Femur (tissue), 1 donor: ENCODE measurements around the gene FKBP6.
"Not testable (repeated sequence)": the region's sequence is repeated elsewhere in the genome, so short reads cannot be mapped to it uniquely, and the experiment has no call there.

Experiments used
- DNase-seq: peaks from one replicate; pipeline ENCODE4 v3.0.0-alpha.2; 2017

FKBP6 gene, protein sequence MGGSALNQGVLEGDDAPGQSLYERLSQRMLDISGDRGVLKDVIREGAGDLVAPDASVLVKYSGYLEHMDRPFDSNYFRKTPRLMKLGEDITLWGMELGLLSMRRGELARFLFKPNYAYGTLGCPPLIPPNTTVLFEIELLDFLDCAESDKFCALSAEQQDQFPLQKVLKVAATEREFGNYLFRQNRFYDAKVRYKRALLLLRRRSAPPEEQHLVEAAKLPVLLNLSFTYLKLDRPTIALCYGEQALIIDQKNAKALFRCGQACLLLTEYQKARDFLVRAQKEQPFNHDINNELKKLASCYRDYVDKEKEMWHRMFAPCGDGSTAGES

DNA sequence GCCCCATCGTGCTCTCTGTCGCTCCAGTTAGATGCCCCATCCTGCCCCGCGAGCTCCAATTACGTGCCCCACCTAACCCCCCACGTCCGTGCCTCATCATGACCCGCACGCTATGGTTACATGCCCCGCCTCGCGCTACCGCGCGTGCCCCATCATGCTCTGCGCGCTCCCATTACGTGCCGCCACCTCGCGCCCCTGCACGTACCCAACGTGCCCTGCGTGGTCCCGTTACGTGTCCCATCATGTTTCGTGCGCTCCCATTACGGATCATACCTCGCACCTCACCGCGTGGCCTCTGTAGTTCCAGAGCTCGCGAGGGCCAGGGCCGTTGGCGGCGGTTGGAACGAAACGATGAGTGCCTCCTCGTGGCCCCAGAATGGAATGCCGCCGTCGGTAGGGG, at the start of gene FKBP6, which contains the start of gene TRIM50:
Gene FKBP6, plus strand, starts transcription at position 240 of the 400 bp plus-strand sequence. CDS start 268 bp downstream, outside the sequence.
Gene TRIM50, minus strand, starts transcription at position 161 of the 400 bp plus-strand sequence. CDS start 3,295 bp downstream, outside the sequence.
- DNase-seq: not testable (repeated sequence)

DNA sequence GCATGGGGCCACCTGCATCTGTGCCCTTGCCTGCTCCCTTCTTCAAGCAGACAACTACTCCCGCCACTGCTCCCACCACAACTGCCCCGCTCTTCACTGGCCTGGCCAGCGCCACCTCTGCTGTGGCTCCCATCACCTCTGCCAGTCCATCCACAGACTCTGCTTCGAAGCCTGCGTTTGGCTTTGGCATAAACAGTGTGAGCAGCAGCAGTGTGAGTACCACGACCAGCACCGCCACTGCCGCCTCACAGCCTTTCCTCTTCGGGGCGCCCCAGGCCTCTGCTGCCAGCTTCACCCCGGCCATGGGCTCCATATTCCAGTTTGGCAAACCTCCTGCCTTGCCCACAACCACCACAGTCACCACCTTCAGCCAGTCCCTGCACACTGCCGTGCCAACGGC, 30.7 kb upstream of the FKBP6 start:
- not testable (repeated sequence) for DNase-seq

DNA sequence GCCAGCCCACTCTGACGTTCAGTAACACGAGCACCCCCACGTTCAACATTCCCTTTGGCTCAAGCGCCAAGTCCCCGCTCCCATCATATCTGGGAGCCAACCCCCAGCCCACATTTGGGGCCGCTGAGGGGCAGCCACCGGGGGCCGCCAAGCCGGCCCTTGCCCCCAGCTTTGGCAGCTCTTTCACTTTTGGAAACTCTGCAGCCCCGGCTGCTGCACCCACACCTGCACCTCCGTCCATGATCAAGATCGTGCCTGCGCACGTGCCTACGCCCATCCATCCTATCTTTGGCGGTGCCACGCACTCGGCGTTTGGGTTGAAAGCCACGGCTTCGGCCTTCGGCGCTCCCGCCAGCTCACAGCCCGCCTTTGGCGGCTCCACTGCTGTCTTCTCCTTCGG, 30.3 kb upstream of the FKBP6 start:
- DNase-seq: not testable (repeated sequence)

DNA sequence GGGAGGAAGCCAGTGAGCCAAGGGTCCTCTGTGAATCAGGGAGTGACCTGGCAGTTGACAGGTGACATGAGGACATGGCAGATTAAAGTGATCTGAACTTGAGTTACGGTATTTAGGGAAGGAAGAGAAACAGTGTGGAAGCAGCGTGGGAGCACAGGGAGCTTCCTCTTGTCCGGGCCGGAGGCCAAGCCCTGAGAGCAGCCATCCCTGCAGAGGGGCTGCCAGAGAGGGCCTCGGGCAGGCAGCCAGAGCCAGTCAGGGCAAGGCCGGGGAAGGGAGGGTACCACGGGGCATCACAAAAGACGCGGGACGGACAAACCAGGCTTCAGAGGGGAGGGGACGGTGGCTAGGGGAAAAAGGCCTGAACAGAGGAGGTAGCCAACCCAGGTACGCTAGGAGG, 28.1 kb upstream of the FKBP6 start:
- peak; percentile 8 for DNase-seq

DNA sequence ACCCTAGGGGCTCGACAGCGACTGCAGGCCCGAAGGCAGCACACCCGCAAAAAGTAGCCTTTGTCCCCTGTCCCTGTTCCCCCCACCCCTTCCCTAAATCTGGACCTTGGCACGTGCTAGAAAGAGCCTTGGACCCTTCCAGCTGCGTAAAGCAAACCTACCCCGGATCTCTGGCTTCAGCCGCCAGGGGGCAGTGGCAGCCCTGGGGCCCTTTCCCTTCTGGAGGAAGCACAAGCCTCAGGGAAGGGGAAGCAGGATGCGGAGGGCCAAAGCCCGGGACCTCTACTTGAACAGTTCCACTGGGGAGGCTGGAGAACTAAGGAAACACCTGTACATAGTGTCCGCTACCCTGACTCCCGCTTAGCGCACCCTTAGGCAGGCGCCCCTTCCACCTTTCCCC, 26.9 kb upstream of the FKBP6 start:
- not testable (repeated sequence) for DNase-seq

DNA sequence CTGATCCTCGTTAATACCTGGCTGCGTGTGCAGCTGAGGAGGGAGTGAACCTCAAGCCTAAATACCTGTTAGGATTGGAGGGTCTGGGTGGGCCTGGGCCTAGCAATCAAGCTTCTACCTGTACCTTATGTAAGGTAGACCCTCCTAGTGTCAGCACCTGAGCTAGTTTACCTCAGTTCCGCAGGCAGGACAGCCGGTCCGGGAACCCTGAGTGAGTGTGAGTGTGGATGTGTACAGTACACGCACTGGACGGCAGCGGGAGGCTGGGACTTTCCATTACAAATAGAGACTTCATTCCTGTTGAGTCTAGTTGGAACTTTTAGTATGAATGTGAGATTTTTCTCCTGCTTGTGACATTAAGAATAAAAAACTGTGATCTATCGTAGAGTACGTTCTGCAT, 25.1 kb upstream of the FKBP6 start:
- not testable (repeated sequence) for DNase-seq

DNA sequence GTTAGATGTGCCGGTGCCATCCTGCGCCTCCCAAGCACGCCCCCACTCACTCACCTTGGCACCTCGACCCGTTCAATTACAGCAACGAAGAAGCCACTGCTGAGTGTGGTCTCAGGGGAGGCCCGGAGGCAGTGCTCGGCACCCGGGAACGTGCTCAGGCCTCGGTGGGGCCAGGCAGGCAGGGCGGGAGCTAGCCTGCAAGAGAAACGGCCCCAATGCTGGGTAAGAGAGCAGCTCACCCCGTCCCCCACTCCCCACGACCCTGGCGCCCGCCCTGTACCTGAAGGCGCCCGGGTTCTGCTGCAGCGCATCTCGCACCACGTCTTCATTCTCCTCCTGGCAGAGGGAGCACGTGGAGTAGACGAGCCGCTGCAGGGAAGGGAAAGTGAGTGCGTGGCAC, 24.4 kb upstream of the FKBP6 start:
- no peak for DNase-seq

DNA sequence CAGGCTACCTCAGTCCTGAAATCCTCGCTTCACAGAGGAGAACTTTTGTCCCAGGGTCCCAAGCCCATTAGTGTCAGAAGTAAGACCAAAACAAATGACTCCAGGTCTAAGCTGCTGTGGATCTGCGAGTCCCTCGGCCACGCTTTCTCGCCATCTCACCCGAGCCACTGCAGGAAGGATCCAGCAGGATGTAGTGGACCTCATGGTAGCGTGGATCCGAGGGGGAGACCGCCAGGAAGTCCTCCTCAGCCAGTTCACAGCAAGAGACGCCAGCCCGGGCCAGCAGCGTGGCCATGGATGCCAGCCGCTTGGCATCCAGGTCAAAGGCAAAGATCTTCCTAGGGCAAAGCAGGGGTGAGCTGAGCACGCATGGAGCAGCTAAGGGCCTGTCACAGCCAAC, 23.9 kb upstream of the FKBP6 start:
- DNase-seq: no peak

DNA sequence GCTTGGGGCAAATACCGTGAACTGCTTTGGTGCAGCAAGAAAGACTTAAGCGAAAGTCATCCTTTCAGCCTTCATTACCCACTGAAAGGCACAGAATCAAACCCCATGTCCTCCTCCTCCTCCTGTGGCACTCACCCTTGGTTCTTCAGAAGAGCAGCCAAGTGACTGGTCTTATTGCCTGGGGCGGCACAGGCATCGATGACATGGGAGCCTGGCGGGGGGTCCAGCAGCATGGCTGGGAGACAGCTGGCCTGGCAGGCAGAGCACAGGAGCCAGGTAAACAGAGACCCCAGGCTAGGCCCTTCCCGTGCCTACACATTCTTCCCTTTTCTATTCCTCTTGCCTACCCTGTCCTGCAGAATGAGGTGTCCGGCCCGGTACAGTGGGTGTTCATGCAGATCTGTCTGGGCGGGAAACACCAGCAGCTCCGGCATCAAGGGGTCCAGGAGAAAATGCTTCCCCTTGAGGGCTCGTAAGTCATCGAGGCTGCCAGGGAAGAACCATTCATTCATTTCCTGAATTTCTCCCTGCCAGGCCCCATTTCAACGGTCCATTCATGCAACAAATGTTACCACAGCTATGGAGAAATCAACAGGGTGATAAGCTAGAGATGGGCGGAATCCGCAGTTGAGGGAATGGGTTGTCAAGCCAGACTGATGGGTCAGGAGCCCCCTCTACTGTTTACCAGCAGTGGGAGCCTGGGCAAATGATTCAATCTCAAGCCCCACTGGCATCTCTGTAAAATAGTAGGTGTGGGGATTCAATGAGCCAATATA, 23.2 kb upstream of the FKBP6 start:
- not testable (repeated sequence) for DNase-seq

DNA sequence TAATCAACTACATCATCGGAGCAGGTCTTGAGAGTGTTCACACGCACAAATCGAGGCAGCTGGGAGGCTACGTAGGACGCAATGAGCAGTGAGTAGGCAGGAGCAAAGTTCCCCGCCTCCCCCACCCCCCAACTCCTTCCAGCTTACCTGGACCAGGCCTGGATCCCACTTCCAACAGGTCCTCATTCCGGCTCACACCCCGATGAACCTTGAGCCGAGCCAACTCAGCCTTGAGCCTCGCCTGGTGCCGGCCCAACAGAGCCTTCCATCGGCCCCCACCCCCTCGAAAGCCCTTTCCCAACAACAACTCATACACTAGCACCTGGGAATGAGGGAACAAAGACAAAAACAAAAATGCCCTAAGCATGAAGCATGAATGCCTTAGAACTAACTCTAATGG, 20.5 kb upstream of the FKBP6 start:
- DNase-seq: no peak

DNA sequence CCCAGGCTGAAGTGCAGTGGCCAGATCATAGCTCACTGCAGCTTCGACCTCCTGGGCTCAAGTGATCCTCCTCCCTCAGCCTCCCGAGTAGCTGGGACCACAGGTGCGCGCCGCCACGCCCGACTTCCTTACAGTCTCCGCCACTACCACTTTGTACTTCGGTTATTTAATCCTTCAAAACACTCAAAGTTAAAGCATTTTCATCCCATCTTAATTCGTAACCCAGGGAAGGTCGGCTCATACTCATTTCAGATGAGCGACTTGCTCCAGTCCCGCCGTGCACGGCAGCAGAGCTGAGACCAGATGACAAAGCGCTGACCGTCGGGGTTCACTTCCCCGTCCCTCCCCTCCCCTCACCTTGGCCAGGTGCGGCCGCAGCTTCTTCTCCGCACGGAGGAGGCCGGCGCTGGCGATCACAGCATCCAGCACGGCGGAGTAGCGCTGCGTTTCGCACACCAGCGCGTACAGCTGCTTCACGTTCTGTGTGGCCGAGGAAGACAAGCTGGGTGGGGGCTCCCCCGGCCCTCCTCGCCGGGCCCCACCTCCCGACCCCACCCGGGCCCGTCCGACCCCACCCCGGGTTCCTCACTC, 19.8 kb upstream of the FKBP6 start:
- DNase-seq: no peak

DNA sequence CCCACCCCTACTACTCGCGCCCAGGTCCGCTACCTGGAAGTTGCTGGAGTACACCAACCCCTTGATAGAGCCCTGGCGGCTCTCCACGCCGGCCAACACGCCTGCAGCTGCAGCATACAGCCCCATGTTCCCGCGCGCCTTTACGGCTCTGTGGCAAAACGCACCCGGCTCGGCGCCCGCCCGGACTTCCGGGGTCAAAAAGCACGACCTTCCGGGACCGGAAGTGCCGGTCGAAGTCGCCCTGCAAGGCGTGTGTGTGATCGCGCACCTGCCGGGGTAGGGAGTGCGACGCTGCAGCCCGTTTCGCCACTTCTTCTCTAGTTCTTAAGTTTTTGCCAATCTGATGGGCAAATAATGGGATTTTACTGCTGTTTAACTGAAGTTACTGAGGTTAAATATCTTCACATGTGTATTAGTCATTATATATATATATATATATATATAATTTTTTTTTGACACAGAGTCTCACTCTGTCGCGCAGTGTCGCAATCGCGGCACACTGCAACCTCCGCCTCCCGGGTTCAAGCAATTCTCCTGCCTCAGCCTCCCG, 19.2 kb upstream of the FKBP6 start, which contains the start of gene NSUN5:
Gene NSUN5, minus strand, starts transcription at position 162 of the 550 bp plus-strand sequence. Its CDS starts 36 bp downstream, at position 126.
- DNase-seq: peak; percentile 92

DNA sequence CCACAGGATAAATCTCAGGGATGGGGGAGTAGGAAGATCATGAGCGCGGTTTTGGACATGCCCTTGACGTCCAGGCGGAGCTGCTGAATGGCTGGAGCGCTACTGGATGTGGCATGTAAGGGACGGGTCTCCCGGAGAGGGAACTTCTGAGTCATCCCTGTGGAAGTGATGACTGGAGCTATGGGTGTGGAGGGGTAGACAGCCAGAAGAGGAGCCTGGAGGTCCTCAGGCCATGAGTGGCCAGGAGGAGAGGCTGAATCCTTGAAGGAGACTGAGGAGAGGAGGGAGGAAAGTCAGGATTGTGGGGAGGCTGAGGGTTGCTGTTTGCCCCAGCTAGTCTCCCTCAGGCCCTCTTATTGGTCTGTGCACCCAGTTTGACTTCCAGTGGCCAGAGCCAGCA, 16.5 kb upstream of the FKBP6 start:
- DNase-seq: not testable (repeated sequence)

DNA sequence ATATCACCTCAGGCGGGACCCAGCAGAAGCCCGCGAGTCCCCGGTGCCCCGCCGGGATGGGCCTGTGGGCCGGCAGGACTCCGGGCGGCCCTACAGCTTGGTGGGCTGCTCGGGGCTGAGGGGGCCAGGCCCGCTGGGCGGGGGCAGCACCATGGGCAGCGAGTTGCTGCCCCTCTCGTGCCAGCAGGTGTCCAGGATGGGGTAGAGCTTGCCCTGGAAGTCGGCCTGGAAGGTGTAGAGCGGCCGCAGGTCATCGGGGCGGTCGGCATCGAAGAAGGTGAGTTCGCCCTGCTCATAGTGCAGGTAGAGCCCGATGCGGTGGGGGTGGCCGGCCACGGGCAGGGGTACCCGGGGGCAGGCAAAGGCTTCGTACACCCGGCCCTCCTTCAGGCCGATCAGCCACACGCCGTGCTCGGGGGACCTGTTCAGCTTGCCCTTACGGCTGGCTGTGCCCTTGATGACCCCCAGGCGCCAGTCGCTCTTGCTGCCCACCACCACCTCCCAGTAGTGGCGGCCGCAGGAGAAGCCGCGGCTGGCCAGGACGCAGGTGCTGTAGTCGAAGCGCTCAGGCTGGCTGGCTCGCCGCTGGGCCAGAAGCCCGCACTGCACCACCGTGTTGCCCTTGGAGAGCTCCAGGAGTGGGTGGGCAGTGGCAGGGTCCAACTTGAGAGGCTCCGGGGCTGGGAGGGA, 15.0 kb upstream of the FKBP6 start:
- no peak for DNase-seq

DNA sequence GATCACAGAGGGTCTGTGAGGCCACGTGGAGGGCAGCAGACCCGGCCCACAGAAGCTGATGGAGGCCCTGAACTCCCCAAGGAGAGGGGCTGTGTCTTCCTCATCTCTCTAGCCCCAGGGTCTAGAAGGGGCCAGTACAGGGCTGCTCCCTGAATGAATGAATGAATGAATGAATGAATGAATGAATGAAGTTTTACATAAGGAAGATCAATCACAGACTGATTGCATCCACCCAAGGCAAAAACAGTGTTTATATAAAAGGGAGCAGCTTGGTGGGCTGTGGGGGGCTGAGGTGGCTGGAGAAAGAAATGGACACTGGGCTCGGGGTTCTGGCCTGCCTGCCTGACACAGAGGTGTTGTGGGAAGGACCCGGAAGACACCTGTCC, 14.4 kb upstream of the FKBP6 start:
- no peak for DNase-seq

DNA sequence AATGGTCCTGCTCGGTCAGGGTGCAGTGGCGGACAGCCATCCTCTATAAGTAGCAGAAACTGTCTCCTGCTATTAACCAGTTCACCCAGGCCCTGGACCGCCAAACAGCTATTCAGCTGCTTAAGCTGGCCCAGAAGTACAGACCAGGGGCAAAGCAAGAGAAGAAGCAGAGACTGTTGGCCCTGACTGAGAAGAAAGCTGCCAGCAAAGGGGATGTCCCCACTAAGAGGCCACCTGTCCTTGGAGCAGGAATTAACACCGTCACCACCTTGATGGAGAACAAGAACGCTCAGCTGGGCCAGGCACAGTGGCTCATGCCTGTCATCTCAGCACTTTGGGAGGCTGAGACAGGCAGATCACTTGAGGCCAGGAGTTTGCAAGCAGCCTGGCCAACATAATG, 13.7 kb upstream of the FKBP6 start:
- DNase-seq: no peak

DNA sequence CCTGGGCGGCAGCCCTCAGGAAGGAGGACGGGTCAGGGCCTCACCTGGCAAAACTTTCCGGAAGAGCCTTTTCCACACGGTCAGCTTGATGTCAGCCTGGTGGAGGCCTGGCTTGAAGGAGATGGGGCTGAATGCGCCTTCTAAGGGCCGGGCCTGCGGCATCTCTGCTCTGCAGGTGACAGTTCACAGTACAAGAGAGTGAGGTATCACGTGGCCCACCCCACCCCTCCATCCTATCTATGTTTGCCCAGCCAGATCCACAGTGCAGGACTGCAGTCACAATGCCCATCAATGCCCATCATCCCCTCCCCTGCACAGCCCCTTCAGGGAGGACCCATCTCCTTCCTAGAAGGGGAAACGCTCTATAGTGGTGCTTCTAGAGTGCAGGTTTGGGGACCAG, 11.4 kb upstream of the FKBP6 start:
- no peak for DNase-seq

DNA sequence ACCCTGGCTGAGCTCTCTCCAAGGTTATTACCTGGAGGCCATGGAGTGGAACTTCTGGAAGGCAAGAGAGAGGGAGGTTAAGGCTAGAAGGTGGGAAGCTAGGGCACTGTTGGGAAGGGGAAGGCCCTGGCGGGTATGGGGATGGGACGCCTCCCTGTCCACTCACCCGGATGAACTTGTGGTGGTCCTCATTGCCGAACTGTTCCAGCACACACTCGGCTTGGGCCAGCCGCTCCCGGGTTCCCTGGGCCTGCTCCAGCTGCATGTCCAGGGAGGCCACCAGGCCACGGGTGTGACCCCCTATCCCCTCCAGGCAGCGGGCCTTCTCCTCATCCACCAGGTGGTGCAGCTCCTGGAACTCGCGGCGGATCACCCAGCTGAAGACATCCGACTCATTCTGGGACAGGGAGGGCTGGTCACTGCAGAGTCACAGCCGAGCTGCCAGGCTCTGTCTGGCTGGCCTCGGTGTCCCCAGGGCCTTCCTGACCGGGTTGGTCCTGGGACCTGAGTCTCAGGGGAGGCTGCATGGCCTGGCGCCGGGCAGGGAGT, 9.2 kb upstream of the FKBP6 start:
- DNase-seq: not testable (repeated sequence)

DNA sequence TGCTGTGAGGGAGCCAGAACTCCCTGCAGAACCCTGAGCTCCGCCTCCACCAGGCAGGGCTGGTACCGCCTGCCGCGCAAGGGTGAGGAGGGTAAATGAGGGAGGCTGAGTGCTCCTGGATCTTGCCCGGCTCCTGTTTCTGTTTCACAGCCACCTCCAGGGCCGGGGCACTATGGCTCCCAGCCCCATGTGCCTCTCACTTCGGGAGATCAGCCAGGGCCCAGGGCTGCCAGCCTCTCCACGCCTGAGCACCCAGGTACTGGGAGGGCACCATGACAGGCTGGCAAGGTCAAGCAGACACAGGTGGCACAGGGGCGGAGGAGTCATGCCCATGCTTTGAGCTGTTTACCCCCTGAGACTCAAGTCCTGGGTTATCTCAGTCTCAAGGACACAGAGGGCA, 8.4 kb upstream of the FKBP6 start:
- DNase-seq: not testable (repeated sequence)

DNA sequence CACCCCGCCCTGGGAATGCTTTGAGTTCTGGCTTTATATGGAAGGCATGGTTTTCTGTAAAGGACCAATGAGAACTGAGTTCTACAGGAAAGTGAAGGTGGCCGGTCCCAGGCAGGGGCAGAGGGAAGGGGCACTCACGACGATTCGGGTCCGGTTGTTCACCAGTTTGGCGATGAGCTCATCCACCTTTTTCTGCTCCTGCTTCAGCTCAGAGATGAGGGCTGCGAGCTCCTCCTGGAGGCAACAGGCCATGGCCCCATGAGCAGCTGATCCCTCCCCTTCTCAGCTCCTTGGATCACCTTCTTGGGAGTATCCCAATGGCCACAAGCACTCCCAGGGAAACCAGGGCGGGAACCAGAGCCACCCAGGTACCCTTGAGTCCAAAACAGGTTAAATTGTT, 8.0 kb upstream of the FKBP6 start:
- DNase-seq: not testable (repeated sequence)

DNA sequence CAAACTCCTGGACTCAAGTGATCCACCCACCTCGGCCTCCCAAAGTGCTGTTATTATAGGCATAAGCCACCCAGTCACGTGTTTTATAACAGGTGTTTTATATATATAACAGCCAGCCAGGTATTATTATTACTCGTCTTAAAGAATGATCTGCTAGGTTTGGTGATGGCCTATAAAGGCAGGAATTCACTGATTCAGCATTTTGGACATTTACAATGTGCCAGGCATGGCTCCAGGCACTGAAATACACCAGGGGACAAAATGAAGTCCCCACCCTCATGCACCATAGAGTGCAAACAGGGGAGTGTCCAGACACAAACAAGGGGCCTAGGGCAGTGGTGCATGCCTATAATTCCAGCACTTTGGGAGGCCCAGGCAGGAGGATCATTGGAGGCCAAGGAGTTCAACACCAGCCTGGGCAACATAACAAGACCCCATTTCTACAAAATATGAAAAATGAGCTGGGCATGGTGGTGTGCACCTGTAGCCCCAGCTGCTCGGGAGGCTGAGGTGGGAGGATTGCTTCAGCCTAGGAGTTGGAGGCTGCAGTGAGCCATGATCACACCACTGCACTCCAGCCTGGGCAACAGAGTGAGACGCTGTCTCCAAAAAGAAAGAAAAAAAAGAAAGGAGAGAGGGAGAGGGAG, 4.4 kb upstream of the FKBP6 start:
- not testable (repeated sequence) for DNase-seq
